Adrenal gland (tissue), 12 donors: ENCODE results near the gene PTGIS. TPM values are rescaled to one million over a fixed set of nuclear protein-coding genes. Genes with fewer than 3 reads are reported as not detected.

ENCODE experiments used
- DNase-seq, 7 donors: peaks; one replicate each; pipeline ENCODE4 v3.0.0-alpha.2; 2019 to 2020
- H3K27ac ChIP-seq, 5 donors: fragments of 200-600 bp; sonication (generic) in 4 of 5; 1 replicate in 3 of 5; 2 replicates in 2 of 5; pipeline versions ENCODE4 v1.5.1 to v1.8.0; 2016 to 2020; ENCODE audit warnings: mild to moderate bottlenecking in 1 of 5
- H3K27me3 ChIP-seq: fragments of 200-600 bp; 2 replicates; pipeline ENCODE4 v1.8.0; 2021
- H3K36me3 ChIP-seq, 2 donors: fragments of 200-600 bp; replicated peaks in 1 of 2; 1 replicate in 1 of 2; 2 replicates in 1 of 2; pipeline versions ENCODE4 v1.5.1 to v1.8.0; 2018 to 2022
- H3K4me1 ChIP-seq, 2 donors: fragments of 200-600 bp; replicated peaks in 1 of 2; 1 replicate in 1 of 2; 2 replicates in 1 of 2; pipeline versions ENCODE4 v1.5.1 to v1.8.0; 2018 to 2021
- H3K4me3 ChIP-seq, 4 donors: fragments of 200-600 bp; sonication (generic) in 3 of 4; one replicate each; pipeline ENCODE4 v1.5.1; 2016 to 2018
- H3K9me3 ChIP-seq, 3 donors: fragments of 200-600 bp; sonication (generic) in 1 of 3; replicated peaks in 1 of 3; 1 replicate in 2 of 3; 2 replicates in 1 of 3; pipeline versions ENCODE4 v1.5.1 to v1.8.0; 2016 to 2021
- POLR2A ChIP-seq, 2 donors: fragments of 450-650 bp; IDR thresholded peaks; one replicate each; pipeline ENCODE4 v1.6.1; 2017; ENCODE audit warnings: antibody characterized with exemption in 2 of 2, mild to moderate bottlenecking in 2 of 2, moderate library complexity in 1 of 2
- WGBS, 4 donors: extraction: QIAGEN DNeasy Blood & Tissue Kit in 2 of 4; methylation state at CpG; one replicate each; pipeline versions ENCODE4 v1.1.5 to v1.1.7; 2013 to 2017; 5-methylcytosine and 5-hydroxymethylcytosine counted together
- intact Hi-C, 2 donors: fragments of 100-400 bp; cut with DNase I; formaldehyde crosslinking; loops; one replicate each; pipeline versions ENCODE4 v1.14.1 to v1.15.0; 2022 to 2023
- polyA plus RNA-seq, 3 donors: library from polyadenylated mRNA; stranded (reverse); fragments of 200-250 nt in 2 of 3; fragments of 350-450 nt in 1 of 3; fragmentation: Illumina TruSeq in 1 of 3; extraction: RNeasy Lipid Tissue Mini Kit (QIAGEN cat#74804) in 1 of 3; gene quantifications; one replicate each; pipeline ENCODE4 v1.2.3, GENCODE V29; 2013 to 2014
- total RNA-seq, 9 donors: library from RNA; depleted of rRNA in 4 of 9; stranded (reverse); fragments of >200 nt in 4 of 9; fragments of 120-200 nt in 1 of 9; fragmentation: NEBNext Ultra II Directional in 1 of 9; extraction: Animal tissue kit (Norgen Biotek cat#: 25700) in 1 of 9; gene quantifications; one replicate each; pipeline versions ENCODE4 v1.1.0 to v1.2.4, GENCODE V29; 2013 to 2023
- TF ChIP-seq, protein P1 (sequence below), 6 experiments: fragments of 450-650 bp in 4 of 6; fragments of 200-600 bp in 2 of 6; sonication (generic) in 1 of 6; IDR thresholded peaks; 1 replicate in 5 of 6; 2 replicates in 1 of 6; pipeline versions ENCODE4 v1.5.1 to v1.8.0; 2016 to 2021; ENCODE audit warnings: antibody characterized with exemption in 6 of 6, mild to moderate bottlenecking in 2 of 6, moderate library complexity in 1 of 6
- donor health status: healthy with polysubstance abuse.
- donor health status: Bipolar disorder and iron deficiency.
- donor health status: DM: yes; HTN: yes; CAD: no.
- donor health status: DM: no; HTN: no; CAD: no.
- donor health status: DM: no; HTN: no; CAD: no.
- donor health status: DM: yes; HTN: yes; CAD: no.

The PTGIS gene
- total and polyA plus RNA-seq, 12 donors, result 3.5 to 34.2 (median 8.0) TPM

DNA sequence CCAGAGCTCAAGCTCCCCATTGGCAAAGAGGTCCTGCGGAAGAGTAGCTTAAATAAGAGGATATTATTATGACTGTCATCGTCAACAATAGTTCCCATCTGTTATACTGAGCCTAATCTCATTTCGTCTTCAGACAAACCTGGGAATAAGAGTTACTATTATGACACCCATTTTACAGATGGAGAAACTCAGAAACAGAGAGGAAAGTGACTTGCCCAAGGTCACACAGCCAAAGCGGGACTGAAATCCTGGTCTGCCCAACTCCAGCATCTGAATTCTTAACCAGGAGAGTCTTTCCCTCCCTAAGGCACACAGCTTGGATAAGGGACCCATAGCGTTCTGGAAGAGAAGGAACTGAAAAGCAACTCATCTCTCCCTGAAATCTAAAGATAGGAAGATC lies 23.4 kb downstream of the PTGIS start:
- no peaks in the 10 kb centered on the region for H3K4me1 ChIP-seq
- no peak overlapping the region for H3K4me3 ChIP-seq
- WGBS, 4 donors, result 83 to 91% (median 88%) methylated on average over 5 of the region's 5 CpGs
- no peaks in the 10 kb centered on the region for H3K27me3 ChIP-seq
- no peak for DNase-seq
- no peak overlapping the region for H3K27ac ChIP-seq
- no peaks in the 10 kb centered on the region for H3K36me3 ChIP-seq
- no peaks in the 10 kb centered on the region for H3K9me3 ChIP-seq
- intact Hi-C loops, result loop anchor here in 1 of 2 donors (10.0 kb wide), 1 partner anchor 310 kb away; no protein-coding TSS in a partner anchor
- TF ChIP-seq, protein P1, sequence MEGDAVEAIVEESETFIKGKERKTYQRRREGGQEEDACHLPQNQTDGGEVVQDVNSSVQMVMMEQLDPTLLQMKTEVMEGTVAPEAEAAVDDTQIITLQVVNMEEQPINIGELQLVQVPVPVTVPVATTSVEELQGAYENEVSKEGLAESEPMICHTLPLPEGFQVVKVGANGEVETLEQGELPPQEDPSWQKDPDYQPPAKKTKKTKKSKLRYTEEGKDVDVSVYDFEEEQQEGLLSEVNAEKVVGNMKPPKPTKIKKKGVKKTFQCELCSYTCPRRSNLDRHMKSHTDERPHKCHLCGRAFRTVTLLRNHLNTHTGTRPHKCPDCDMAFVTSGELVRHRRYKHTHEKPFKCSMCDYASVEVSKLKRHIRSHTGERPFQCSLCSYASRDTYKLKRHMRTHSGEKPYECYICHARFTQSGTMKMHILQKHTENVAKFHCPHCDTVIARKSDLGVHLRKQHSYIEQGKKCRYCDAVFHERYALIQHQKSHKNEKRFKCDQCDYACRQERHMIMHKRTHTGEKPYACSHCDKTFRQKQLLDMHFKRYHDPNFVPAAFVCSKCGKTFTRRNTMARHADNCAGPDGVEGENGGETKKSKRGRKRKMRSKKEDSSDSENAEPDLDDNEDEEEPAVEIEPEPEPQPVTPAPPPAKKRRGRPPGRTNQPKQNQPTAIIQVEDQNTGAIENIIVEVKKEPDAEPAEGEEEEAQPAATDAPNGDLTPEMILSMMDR (IDR thresholded peaks at IDR 0.05), result no peak
- no peak for TF ChIP-seq POLR2A (IDR thresholded peaks at IDR 0.05)

DNA sequence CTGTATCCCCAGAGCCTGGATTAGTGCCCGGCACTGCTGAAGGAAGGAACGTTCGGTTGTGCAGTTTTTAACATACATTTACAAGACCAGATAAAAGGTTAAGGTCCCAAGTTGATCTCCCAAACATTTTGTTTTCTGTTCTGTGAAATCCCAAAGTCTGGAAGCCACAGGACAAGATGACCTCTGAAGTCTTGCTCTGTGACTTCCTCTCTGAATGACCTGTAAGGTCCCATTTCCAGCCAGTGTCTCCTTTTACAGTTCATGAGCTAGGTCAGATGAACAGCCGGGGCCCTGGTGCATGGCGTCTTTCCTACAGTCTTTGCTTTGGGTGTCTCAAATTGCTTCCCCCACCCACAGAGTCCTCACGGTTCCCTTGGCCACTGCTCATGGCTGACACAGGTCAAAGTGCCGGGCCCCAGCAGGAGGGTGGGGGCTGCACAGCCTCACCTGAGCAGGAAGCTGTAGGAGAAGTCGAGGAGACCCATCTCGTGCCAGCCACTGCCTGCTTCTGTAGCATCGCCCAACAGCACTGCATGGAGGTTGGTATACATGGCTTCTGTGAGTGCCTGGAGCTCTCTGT lies 24.0 kb downstream of the PTGIS start:
- intact Hi-C loops, result loop anchor here (2.0 to 10.0 kb wide), 2 partner anchors 65 to 311 kb away; no protein-coding TSS in a partner anchor
- Histone ChIP-seq H3K27ac (peak overlapping the region in 1 of 5 donors; percentile 40), H3K27me3 (no peaks in the 10 kb centered on the region), H3K9me3 (no peaks in the 10 kb centered on the region), H3K4me1 (no peaks in the 10 kb centered on the region), H3K36me3 (no peaks in the 10 kb centered on the region), H3K4me3 (no peak overlapping the region)
- TF ChIP-seq POLR2A (IDR thresholded peaks at IDR 0.05), result no peak
- TF ChIP-seq, protein P1 (IDR thresholded peaks at IDR 0.05), result no peak
- WGBS, 4 donors, result 55 to 82% (median 75%) methylated on average over 7 to 10 of the region's 10 CpGs
- DNase-seq, result no peak

DNA sequence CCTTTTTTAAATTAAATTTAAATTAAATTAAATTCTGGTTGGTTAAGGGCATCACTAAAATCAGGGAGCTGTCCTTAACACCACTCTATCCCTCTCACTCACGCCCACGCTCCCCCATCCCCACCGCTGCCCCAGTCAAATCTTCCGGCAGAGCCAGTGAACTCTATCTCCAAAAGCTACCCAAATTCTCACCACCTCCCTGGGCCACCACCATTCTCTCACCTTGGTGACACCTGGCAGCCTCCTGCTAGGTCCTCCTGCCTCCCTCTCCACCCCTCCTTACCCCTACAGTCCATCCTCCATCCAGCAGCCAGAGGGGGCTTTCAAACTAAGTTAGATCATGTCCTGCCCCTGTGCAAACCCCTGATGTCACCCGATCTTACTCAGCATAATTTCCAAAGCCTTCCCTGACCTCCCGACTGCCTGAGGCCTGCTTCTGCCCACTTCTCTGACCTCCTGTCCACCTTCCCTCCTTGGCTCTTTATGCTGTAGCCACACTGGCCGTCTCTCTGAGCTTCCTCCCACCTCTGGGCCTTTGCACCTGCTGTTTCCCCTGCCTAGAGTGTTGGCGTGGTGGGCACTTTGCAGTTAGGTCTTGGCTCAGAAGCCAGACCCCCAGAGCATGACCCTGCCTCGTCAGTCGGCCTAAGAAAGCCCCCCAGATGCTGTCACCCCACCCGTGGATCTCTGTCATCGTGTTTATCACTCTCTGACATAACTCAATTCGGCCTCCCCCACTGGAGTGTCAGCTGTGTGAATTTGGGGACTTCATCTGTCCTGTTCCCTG lies 24.7 kb downstream of the PTGIS start:
- intact Hi-C loops, result loop anchor here (2.0 to 10.0 kb wide), 2 partner anchors 66 to 312 kb away; no protein-coding TSS in a partner anchor
- Histone ChIP-seq H3K4me1 (no peaks in the 10 kb centered on the region), H3K4me3 (no peak overlapping the region), H3K9me3 (no peaks in the 10 kb centered on the region), H3K27me3 (no peaks in the 10 kb centered on the region), H3K36me3 (no peaks in the 10 kb centered on the region), H3K27ac (no peak overlapping the region)
- TF ChIP-seq POLR2A (IDR thresholded peaks at IDR 0.05), result no peak
- TF ChIP-seq, protein P1 (IDR thresholded peaks at IDR 0.05), result no peak
- DNase-seq, result no peak
- WGBS, 4 donors, result 78 to 84% (median 83%) methylated on average over 8 to 13 of the region's 13 CpGs

DNA sequence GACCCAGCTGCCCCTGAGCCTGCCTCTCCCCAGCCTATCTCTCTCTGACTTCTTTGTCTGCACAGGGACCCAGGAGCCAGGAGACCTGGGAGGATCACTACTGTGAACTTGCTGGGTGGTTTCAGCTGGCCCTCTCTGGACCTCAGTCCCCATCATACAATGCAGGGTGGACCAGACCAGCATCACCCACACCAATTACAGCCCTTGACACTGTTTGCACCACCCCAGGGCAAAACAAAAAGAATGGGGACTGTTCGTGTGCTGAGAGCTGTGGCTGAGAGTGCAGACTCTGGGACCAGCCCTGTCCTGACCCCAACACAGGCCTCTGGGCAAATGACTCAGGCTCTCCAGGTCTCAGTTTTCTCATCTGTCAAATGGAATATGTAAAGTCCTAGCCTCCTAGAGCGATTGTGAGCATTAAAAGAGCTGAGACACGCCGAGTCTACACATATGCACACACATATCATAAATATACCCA lies 25.4 kb downstream of the PTGIS start:
- Histone ChIP-seq H3K4me3 (no peak overlapping the region), H3K27ac (no peak overlapping the region), H3K36me3 (no peaks in the 10 kb centered on the region), H3K4me1 (no peaks in the 10 kb centered on the region), H3K9me3 (no peaks in the 10 kb centered on the region), H3K27me3 (peaks cover 2% of the 10 kb centered on the region)
- intact Hi-C loops, result loop anchor here (2.0 to 10.0 kb wide), 2 partner anchors 66 to 312 kb away; no protein-coding TSS in a partner anchor
- WGBS, 4 donors, result 84 to 89% (median 86%) methylated on average over 4 of the region's 4 CpGs
- no peak for DNase-seq
- no peak for TF ChIP-seq POLR2A (IDR thresholded peaks at IDR 0.05)
